NCI-H2227 treated with DMSO at 0.1 percent for 48 hours (cell line): ENCODE results near the gene PTCH1.

Experiments used
- DNase-seq: peaks from one replicate; lab custom pipeline; 2025; lab: John Stamatoyannopoulos, UW

Gene PTCH1

DNA sequence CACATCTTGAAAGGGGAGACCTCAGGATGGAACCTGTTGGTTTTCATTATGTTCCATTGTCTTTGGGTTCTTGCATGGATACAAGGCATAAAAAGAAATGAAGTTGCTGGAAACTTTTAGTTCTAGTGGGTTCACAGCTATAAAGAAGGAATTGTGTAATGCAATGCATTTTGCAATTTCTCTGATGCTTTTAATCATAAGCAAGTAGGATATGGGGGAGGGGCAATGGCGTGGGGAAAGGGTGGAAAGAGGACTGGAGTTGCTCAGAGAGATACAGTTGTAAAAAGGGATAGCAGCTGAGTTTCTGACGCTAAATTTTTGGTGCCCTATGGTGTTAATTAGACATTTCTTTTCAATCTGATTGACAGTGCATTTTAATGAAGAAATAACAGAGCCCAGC lies 110.7 kb downstream of the PTCH1 start:
- no peak for DNase-seq

DNA sequence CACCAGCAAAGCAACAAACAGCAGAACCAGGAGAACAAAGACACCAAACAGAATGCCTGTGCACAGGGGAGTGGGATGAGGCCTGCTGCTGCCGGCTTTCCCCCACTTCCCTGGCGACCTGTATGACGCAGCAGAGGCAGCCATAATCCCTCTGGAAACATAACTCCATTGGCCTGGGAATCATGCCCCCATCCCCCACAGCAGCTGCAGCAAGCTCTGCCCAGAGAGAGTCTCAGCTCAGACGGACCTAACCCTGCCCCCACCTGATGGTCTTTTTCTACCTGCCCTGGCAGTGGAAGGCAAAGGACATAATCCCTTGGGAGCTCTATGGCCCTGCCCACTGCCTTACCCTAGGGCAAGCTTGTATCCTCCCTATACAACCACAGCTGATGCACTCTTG lies 117.5 kb downstream of the PTCH1 start:
- DNase-seq, result no peak
